Nephron (organoid): ENCODE measurements around the gene NECTIN2.

Source experiments
- H3K27ac Mint-ChIP-seq, 3 experiments: 2 replicates each; pipeline ENCODE4 v1.8.0; 2020; ENCODE audit warnings: mixed read lengths in 3 of 3, mild to moderate bottlenecking in 2 of 3, moderate library complexity in 1 of 3
- H3K27me3 Mint-ChIP-seq: 2 replicates; pipeline ENCODE4 v1.8.0; 2021; ENCODE audit warnings: low read depth, mild to moderate bottlenecking, moderate library complexity, mixed read lengths
- H3K36me3 Mint-ChIP-seq: 2 replicates; pipeline ENCODE4 v1.8.0; 2020; ENCODE audit warnings: low read depth, mixed read lengths
- H3K4me1 Mint-ChIP-seq: 2 replicates; pipeline ENCODE4 v1.8.0; 2020; ENCODE audit warnings: mixed read lengths
- H3K4me3 Mint-ChIP-seq, 3 experiments: 2 replicates each; pipeline ENCODE4 v1.8.0; 2020; ENCODE audit warnings: mild to moderate bottlenecking in 3 of 3, mixed read lengths in 3 of 3, moderate library complexity in 2 of 3
- H3K9me3 Mint-ChIP-seq: 2 replicates; pipeline ENCODE4 v1.8.0; 2020; ENCODE audit warnings: mixed read lengths
- TF ChIP-seq, protein P1 (sequence below), 3 experiments: fragments of 200-600 bp; sonication (generic); IDR thresholded peaks; one replicate each; pipeline ENCODE4 v1.5.0; 2021; ENCODE audit warnings: antibody characterized with exemption in 3 of 3; ENCODE audit not compliant: unreplicated experiment in 3 of 3

Gene NECTIN2

GRCh38 chr19:44845612-44846454 lies at the start of gene NECTIN2:
Gene NECTIN2, plus strand, starts transcription at chr19:44846297. Its CDS starts 229 bp downstream, at chr19:44846526.
- TF ChIP-seq, protein P1, sequence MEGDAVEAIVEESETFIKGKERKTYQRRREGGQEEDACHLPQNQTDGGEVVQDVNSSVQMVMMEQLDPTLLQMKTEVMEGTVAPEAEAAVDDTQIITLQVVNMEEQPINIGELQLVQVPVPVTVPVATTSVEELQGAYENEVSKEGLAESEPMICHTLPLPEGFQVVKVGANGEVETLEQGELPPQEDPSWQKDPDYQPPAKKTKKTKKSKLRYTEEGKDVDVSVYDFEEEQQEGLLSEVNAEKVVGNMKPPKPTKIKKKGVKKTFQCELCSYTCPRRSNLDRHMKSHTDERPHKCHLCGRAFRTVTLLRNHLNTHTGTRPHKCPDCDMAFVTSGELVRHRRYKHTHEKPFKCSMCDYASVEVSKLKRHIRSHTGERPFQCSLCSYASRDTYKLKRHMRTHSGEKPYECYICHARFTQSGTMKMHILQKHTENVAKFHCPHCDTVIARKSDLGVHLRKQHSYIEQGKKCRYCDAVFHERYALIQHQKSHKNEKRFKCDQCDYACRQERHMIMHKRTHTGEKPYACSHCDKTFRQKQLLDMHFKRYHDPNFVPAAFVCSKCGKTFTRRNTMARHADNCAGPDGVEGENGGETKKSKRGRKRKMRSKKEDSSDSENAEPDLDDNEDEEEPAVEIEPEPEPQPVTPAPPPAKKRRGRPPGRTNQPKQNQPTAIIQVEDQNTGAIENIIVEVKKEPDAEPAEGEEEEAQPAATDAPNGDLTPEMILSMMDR (IDR thresholded peaks at IDR 0.05; ENCODE audit: unreplicated experiment in 3 of 3): peak; percentile 61 to 80 (median 65)
- H3K36me3 Mint-ChIP-seq: no peaks in the 10 kb centered on the region
- peak within 1 kb of the TSS; percentile 91 to 99 (median 99) for H3K4me3 Mint-ChIP-seq
- H3K9me3 Mint-ChIP-seq: no peaks in the 10 kb centered on the region
- no peaks in the 10 kb centered on the region for H3K27me3 Mint-ChIP-seq
- H3K27ac Mint-ChIP-seq: peak within 1 kb of the TSS; percentile 53 to 99 (median 94)
- H3K4me1 Mint-ChIP-seq: peaks cover 32% of the 10 kb centered on the region

GRCh38 chr19:44796701-44797115 lies 49.4 kb upstream of the NECTIN2 start:
- H3K4me1 Mint-ChIP-seq: peaks cover 14% of the 10 kb centered on the region
- TF ChIP-seq, protein P1 (IDR thresholded peaks at IDR 0.05; ENCODE audit: unreplicated experiment in 3 of 3): no peak
- no peak overlapping the region for H3K4me3 Mint-ChIP-seq
- no peaks in the 10 kb centered on the region for H3K36me3 Mint-ChIP-seq
- peak overlapping the region; percentile 84 to 94 (median 93) for H3K27ac Mint-ChIP-seq
- H3K27me3 Mint-ChIP-seq: peaks cover 5% of the 10 kb centered on the region
- H3K9me3 Mint-ChIP-seq: no peaks in the 10 kb centered on the region

DNA sequence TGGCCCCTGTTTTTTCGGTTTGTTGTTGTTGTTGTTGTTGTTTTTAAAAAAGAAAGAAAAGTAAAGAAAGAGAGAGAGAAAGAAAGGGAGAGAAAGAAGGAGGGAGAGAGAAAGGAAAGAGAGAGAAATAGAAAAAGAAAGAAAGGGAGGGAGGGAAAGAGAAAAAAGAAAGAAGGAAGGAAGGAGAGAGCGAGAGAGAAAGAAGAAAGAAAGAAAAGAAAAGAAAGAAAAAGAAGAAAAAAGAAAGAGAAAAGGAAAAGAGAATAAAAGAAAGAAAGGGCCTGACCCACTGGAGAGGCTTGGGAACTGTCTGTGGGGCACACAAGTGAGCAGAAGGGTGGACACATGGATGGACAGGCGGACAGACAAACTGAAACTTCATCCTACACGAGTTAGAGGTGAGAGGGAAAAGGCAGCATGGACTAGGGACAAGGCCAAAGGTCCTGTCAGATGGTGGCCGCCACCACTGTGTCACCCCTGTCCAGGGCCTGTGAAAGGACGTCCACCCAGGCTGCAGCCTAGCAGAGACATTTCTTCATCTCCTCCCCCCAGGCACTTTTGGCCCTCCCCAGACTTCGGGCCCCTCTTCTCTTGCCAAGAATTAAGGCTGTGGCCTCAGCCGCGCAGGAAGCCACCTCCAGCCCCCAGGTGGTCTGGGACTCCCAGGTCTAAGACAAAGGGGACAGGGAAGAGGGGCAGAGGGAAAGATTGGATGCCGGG lies 46.3 kb upstream of the NECTIN2 start:
- Mint-ChIP-seq H3K9me3 (no peaks in the 10 kb centered on the region), H3K4me3 (no peak overlapping the region), H3K27me3 (peaks cover 9% of the 10 kb centered on the region), H3K4me1 (peaks cover 14% of the 10 kb centered on the region), H3K27ac (peak overlapping the region in 2 of 3 experiments; percentile 57 to 77), H3K36me3 (no peaks in the 10 kb centered on the region)
- TF ChIP-seq, protein P1 (IDR thresholded peaks at IDR 0.05; ENCODE audit: unreplicated experiment in 3 of 3): no peak

DNA sequence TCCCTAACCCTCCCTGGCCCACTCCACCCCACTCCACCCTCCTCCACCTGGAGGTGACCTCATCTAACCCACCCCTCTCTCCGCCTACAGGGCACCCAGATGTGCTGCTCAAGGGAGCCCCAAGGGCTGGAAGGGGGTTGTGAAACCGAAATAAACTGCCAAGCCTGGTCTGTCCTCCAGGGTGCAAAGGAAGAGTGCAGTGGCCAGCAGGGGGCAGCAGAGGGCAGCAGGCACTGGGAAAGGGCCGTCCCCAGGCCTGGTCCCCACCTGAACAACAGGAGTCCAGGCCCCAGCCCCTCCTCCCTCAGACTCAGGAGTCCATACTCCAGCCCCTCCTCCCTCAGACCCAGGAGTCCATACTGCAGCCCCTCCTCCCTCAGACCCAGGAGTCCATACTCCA lies 45.6 kb upstream of the NECTIN2 start:
- peak overlapping the region in 1 of 3 experiments; percentile 45 for H3K27ac Mint-ChIP-seq
- H3K4me1 Mint-ChIP-seq: peaks cover 14% of the 10 kb centered on the region
- peaks cover 9% of the 10 kb centered on the region for H3K27me3 Mint-ChIP-seq
- H3K9me3 Mint-ChIP-seq: no peaks in the 10 kb centered on the region
- H3K4me3 Mint-ChIP-seq: no peak overlapping the region
- TF ChIP-seq, protein P1 (IDR thresholded peaks at IDR 0.05; ENCODE audit: unreplicated experiment in 3 of 3): peak; percentile 87 to 95 (median 89)
- H3K36me3 Mint-ChIP-seq: no peaks in the 10 kb centered on the region

- H3K9me3 Mint-ChIP-seq: no peaks in the 10 kb centered on the region
- no peaks in the 10 kb centered on the region for H3K36me3 Mint-ChIP-seq
- TF ChIP-seq, protein P1 (IDR thresholded peaks at IDR 0.05; ENCODE audit: unreplicated experiment in 3 of 3): no peak
- peaks cover 4% of the 10 kb centered on the region for H3K27me3 Mint-ChIP-seq
- peak overlapping the region in 1 of 3 experiments; percentile 28 for H3K27ac Mint-ChIP-seq
- no peak overlapping the region for H3K4me3 Mint-ChIP-seq
- peaks cover 25% of the 10 kb centered on the region for H3K4me1 Mint-ChIP-seq
Measured at GRCh38 chr19:44803442-44804428, 42.4 kb upstream of the NECTIN2 start.
